ENCODE results near the gene PRKCSH. TPM values are rescaled to one million over a fixed set of nuclear protein-coding genes. Genes with fewer than 3 reads are reported as not detected.

The PRKCSH gene
- total RNA-seq, 1 donor from 2014 or later = 405 TPM

GRCh38 chr19:11499890-11500420 is 64.5 kb downstream of the PRKCSH start:
- Histone ChIP-seq H3K9ac (ENCODE audit: low read length) (no peak overlapping the region), H3K27ac (ENCODE audit: low read depth, low read length) (no peak overlapping the region), H3K36me3 (ENCODE audit: insufficient read depth, low read length) (no peaks in the 10 kb centered on the region), H2AFZ (ENCODE audit: low read depth, low read length) (no peak overlapping the region), H4K20me1 (ENCODE audit: insufficient read depth, low read length) (peaks cover 13% of the 10 kb centered on the region), H3K9me3 (ENCODE audit: insufficient read depth, low read depth, low read length) (no peaks in the 10 kb centered on the region), H3K4me2 (ENCODE audit: low read length) (no peak overlapping the region), H3K4me3 (ENCODE audit: insufficient read depth, low read depth, low read length) (no peak overlapping the region), H3K4me1 (ENCODE audit: insufficient read depth, low read length) (no peaks in the 10 kb centered on the region), H3K79me2 (ENCODE audit: insufficient read depth, low read length) (no peaks in the 10 kb centered on the region), H3K27me3 (ENCODE audit: insufficient read depth, low read length) (no peaks in the 10 kb centered on the region)
- no peak for TF ChIP-seq CTCF (IDR thresholded peaks at IDR 0.05; ENCODE audit: insufficient read depth, low read depth, low read length)
- no peak for TF ChIP-seq EZH2 (IDR thresholded peaks at IDR 0.05; ENCODE audit: insufficient read depth, low read length)
- peaks cover 8% of the 10 kb centered on the region for H3K36me3 Mint-ChIP-seq (ENCODE audit: low read depth, unreplicated experiment)
- no peaks in the 10 kb centered on the region for H3K9me3 Mint-ChIP-seq (ENCODE audit: unreplicated experiment)
- peak overlapping the region; percentile 81 for H3K27ac Mint-ChIP-seq (ENCODE audit: unreplicated experiment)
- H3K4me3 Mint-ChIP-seq (ENCODE audit: unreplicated experiment) = no peak overlapping the region
- no peak for FAIRE-seq
- H3K4me1 Mint-ChIP-seq (ENCODE audit: low read depth, unreplicated experiment) = peaks cover 3% of the 10 kb centered on the region
- no peak for DNase-seq (ENCODE audit: low read depth)
- H3K27me3 Mint-ChIP-seq (ENCODE audit: low read depth, unreplicated experiment) = no peaks in the 10 kb centered on the region

Small RNAs within 50 kb of the gene (microRNA-seq; reads per million reads assigned to microRNA genes)
- gene MIR7974 = not detected

Other genes starting within 250 kb of the PRKCSH start
- 50.3 and 55.2 TPM in 2 replicates for gene KANK2, start 238.1 kb upstream of the PRKCSH start, total RNA-seq
- not detected in 2 replicates for gene ANGPTL8, start 196.0 kb upstream of the PRKCSH start, total RNA-seq
- gene DOCK6, start 173.1 kb upstream of the PRKCSH start, total RNA-seq = 38.3 and 48.2 TPM in 2 replicates
- not detected in 2 replicates for gene TSPAN16, start 139.5 kb upstream of the PRKCSH start, total RNA-seq
- gene RAB3D, start 96.0 kb upstream of the PRKCSH start, total RNA-seq = 8.0 and 14.4 TPM in 2 replicates
- gene TMEM205, start 89.4 kb upstream of the PRKCSH start, total RNA-seq = 45.0 and 46.0 TPM in 2 replicates
- gene CCDC159, start 89.1 kb upstream of the PRKCSH start, total RNA-seq = 11.8 and 14.8 TPM in 2 replicates
- 37.8 and 46.6 TPM in 2 replicates for gene PLPPR2, start 80.2 kb upstream of the PRKCSH start, total RNA-seq
- gene SWSAP1, start 61.0 kb upstream of the PRKCSH start, total RNA-seq = 1.7 and 1.8 TPM in 2 replicates
- 4.4 and 4.7 TPM in 2 replicates for gene EPOR, start 51.3 kb upstream of the PRKCSH start, total RNA-seq
- 1.3 and 3.6 TPM in 2 replicates for gene RGL3, start 16.3 kb upstream of the PRKCSH start, total RNA-seq
- 0.62 and 0.66 TPM in 2 replicates for gene ODAD3, start 514 bp upstream of the PRKCSH start, total RNA-seq
- not detected in 2 replicates for gene ELAVL3, start 45.4 kb downstream of the PRKCSH start, total RNA-seq
- gene ZNF653, start 70.2 kb downstream of the PRKCSH start, total RNA-seq = 5.5 and 7.6 TPM in 2 replicates
- gene ECSIT, start 93.5 kb downstream of the PRKCSH start, total RNA-seq = 17.8 and 21.9 TPM in 2 replicates
- 201 and 236 TPM in 2 replicates for gene CNN1, start 103.2 kb downstream of the PRKCSH start, total RNA-seq
- gene ELOF1, start 123.6 kb downstream of the PRKCSH start, total RNA-seq = 75.7 and 78.8 TPM in 2 replicates
- not detected in 2 replicates for gene ACP5, start 142.0 kb downstream of the PRKCSH start, total RNA-seq
- 20.4 and 20.5 TPM in 2 replicates for gene ZNF627, start 161.8 kb downstream of the PRKCSH start, total RNA-seq

Data from astrocyte (in vitro differentiated cells and primary cell).